ENCODE data around the gene DDX42.

DDX42 gene

DNA sequence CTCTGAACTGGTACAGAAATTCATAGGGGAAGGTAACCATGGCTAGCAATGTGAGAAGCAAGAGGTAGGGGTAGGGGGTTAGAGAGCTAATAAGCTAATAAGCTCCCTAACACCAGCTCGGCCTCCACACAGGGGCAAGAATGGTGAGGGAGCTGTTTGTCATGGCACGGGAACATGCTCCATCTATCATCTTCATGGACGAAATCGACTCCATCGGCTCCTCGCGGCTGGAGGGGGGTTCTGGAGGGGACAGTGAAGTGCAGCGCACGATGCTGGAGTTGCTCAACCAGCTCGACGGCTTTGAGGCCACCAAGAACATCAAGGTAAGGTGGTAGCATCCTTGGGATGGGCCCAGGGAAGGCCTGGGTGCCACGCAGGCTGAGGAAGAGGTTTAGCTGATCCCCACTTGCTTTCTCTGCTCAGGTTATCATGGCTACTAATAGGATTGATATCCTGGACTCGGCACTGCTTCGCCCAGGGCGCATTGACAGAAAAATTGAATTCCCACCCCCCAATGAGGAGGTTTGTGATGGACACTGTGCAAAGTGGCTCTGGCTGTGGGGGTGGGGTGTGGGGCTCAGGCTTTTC is 57.0 kb downstream of the DDX42 start:
- Histone ChIP-seq H2AFZ (ENCODE audit: low read depth) (no peak overlapping the region), H3K4me2 (no peak overlapping the region), H3K4me1 (ENCODE audit: low read depth, poor library complexity, severe bottlenecking) (peaks cover 19% of the 10 kb centered on the region), H4K20me1 (ENCODE audit: insufficient read depth) (no peaks in the 10 kb centered on the region), H3K27ac (no peak overlapping the region), H3K79me2 (ENCODE audit: insufficient read depth, low read depth) (peaks cover 37% of the 10 kb centered on the region), H3K9ac (no peak overlapping the region), H3K27me3 (ENCODE audit: insufficient read depth, low read depth) (no peaks in the 10 kb centered on the region), H3K4me3 (IDR thresholded peaks at IDR 0.05; ENCODE audit: insufficient read depth, low read depth, low read length) (no peak overlapping the region), H3K36me3 (ENCODE audit: insufficient read depth) (peaks cover 30% of the 10 kb centered on the region; the same call in 1 of the 2 replicates)
- TF ChIP-seq, protein P1, sequence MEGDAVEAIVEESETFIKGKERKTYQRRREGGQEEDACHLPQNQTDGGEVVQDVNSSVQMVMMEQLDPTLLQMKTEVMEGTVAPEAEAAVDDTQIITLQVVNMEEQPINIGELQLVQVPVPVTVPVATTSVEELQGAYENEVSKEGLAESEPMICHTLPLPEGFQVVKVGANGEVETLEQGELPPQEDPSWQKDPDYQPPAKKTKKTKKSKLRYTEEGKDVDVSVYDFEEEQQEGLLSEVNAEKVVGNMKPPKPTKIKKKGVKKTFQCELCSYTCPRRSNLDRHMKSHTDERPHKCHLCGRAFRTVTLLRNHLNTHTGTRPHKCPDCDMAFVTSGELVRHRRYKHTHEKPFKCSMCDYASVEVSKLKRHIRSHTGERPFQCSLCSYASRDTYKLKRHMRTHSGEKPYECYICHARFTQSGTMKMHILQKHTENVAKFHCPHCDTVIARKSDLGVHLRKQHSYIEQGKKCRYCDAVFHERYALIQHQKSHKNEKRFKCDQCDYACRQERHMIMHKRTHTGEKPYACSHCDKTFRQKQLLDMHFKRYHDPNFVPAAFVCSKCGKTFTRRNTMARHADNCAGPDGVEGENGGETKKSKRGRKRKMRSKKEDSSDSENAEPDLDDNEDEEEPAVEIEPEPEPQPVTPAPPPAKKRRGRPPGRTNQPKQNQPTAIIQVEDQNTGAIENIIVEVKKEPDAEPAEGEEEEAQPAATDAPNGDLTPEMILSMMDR (conservative IDR thresholded peaks at IDR 0.05; ENCODE audit: low read depth, low read length): no peak

DNA sequence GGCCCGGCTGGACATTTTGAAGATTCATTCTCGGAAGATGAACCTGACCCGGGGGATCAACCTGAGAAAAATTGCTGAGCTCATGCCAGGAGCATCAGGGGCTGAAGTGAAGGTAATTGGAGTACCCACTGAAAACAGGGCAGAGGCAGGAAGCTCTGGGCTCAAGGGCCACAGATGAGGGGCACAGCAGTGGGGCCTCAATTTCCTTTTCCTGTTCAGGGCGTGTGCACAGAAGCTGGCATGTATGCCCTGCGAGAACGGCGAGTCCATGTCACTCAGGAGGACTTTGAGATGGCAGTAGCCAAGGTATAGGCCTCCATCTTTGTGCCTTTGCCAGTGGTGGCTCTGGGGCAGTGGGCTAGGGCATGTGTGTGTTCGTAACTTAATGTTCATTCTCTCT is 57.5 kb downstream of the DDX42 start:
- H3K4me3 ChIP-seq (IDR thresholded peaks at IDR 0.05; ENCODE audit: insufficient read depth, low read depth, low read length): no peak overlapping the region
- H3K79me2 ChIP-seq (ENCODE audit: insufficient read depth, low read depth): peaks cover 36% of the 10 kb centered on the region
- H3K4me1 ChIP-seq (ENCODE audit: low read depth, poor library complexity, severe bottlenecking): peaks cover 17% of the 10 kb centered on the region
- H3K27me3 ChIP-seq (ENCODE audit: insufficient read depth, low read depth): no peaks in the 10 kb centered on the region
- H3K27ac ChIP-seq: no peak overlapping the region
- H2AFZ ChIP-seq (ENCODE audit: low read depth): no peak overlapping the region
- no peak overlapping the region for H3K9ac ChIP-seq
- H3K36me3 ChIP-seq (ENCODE audit: insufficient read depth): peaks cover 30% of the 10 kb centered on the region; the same call in 1 of the 2 replicates
- no peaks in the 10 kb centered on the region for H4K20me1 ChIP-seq (ENCODE audit: insufficient read depth)
- no peak overlapping the region for H3K4me2 ChIP-seq
- TF ChIP-seq, protein P1 (conservative IDR thresholded peaks at IDR 0.05; ENCODE audit: low read depth, low read length): no peak

DNA sequence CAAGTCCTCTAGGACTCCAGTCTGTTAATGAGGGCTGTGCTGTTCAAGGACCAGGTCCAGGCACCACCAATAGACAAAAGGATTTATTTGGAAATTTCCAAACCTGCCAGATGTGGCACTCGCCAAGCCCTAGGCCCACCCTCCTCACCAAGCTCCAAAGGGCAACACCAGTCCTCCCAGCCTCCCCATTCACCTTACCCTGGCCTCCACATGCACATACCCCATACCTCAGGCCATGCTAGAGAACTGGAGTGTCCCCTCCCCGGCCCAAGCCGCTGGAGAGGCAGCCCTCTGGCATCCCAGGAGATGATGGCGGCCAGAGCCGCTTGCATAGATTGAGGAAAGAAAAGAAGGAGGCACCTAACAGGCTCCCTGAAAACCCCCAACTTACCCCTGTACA is 58.0 kb downstream of the DDX42 start:
- H3K9ac ChIP-seq: no peak overlapping the region
- H3K4me1 ChIP-seq (ENCODE audit: low read depth, poor library complexity, severe bottlenecking): peaks cover 17% of the 10 kb centered on the region
- peaks cover 30% of the 10 kb centered on the region; the same call in 1 of the 2 replicates for H3K36me3 ChIP-seq (ENCODE audit: insufficient read depth)
- H4K20me1 ChIP-seq (ENCODE audit: insufficient read depth): no peaks in the 10 kb centered on the region
- no peak overlapping the region for H3K4me3 ChIP-seq (IDR thresholded peaks at IDR 0.05; ENCODE audit: insufficient read depth, low read depth, low read length)
- no peak overlapping the region for H2AFZ ChIP-seq (ENCODE audit: low read depth)
- H3K27me3 ChIP-seq (ENCODE audit: insufficient read depth, low read depth): no peaks in the 10 kb centered on the region
- H3K4me2 ChIP-seq: no peak overlapping the region
- peaks cover 38% of the 10 kb centered on the region for H3K79me2 ChIP-seq (ENCODE audit: insufficient read depth, low read depth)
- no peak overlapping the region for H3K27ac ChIP-seq
- TF ChIP-seq, protein P1 (conservative IDR thresholded peaks at IDR 0.05; ENCODE audit: low read depth, low read length): no peak

DNA sequence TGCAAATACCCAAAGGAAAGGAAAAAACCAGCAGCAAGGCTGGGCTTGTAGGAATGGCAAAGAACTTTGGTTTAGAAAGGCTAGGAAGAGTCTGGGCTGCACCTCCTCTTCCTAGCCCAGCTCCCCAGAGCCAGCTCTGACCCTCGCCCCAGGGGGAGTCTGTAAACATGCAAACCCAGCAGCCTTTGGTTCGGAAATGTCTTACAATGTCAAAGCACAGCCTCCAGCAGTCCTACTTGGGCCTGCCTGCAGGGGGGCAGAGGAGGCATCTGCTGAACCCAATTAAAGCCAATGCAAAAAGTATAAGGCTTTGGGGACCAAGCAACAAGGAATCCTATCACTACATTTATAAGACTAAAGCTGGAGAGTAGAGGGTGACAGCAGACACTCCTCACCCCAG is 58.5 kb downstream of the DDX42 start:
- H3K27me3 ChIP-seq (ENCODE audit: insufficient read depth, low read depth): no peaks in the 10 kb centered on the region
- peaks cover 30% of the 10 kb centered on the region; the same call in 1 of the 2 replicates for H3K36me3 ChIP-seq (ENCODE audit: insufficient read depth)
- peaks cover 17% of the 10 kb centered on the region for H3K4me1 ChIP-seq (ENCODE audit: low read depth, poor library complexity, severe bottlenecking)
- peaks cover 43% of the 10 kb centered on the region for H3K79me2 ChIP-seq (ENCODE audit: insufficient read depth, low read depth)
- H2AFZ ChIP-seq (ENCODE audit: low read depth): no peak overlapping the region
- H3K27ac ChIP-seq: no peak overlapping the region
- TF ChIP-seq, protein P1 (conservative IDR thresholded peaks at IDR 0.05; ENCODE audit: low read depth, low read length): no peak; the same call in 1 of the 2 replicates
- H3K4me3 ChIP-seq (IDR thresholded peaks at IDR 0.05; ENCODE audit: insufficient read depth, low read depth, low read length): no peak overlapping the region
- no peak overlapping the region for H3K4me2 ChIP-seq
- no peak overlapping the region for H3K9ac ChIP-seq
- H4K20me1 ChIP-seq (ENCODE audit: insufficient read depth): no peaks in the 10 kb centered on the region
